GM19455 (cell line): Measurements from ENCODE around the gene THOC7.
A peak's percentile ranks its signal among the peaks of the same experiment; 100 is the strongest.

Source experiments
- ATAC-seq: cut with Tn5 transposase; IDR thresholded peaks from one replicate; pipeline ENCODE4 v1.9.1; 2021; ENCODE audit not compliant: unreplicated experiment

Gene THOC7

DNA sequence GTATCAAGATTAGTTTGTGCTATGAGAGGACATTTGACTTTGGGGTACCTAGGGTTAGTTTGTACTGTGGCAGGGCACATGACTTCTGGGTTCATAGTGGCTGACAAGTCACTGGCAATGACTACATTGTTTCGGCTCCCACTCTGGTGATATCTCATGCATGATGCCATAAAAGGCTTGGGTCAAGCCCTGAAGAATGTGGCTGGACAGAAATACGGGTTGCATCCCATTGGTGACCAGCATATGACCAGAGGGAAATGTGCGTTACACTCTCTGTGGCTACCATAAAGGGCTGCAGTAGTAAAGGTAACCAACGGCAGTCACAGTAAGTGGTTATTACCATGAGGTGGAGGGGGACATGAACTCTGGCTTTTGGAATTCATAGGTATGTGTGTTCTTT is 18.4 kb downstream of the THOC7 start:
- no peak for ATAC-seq

DNA sequence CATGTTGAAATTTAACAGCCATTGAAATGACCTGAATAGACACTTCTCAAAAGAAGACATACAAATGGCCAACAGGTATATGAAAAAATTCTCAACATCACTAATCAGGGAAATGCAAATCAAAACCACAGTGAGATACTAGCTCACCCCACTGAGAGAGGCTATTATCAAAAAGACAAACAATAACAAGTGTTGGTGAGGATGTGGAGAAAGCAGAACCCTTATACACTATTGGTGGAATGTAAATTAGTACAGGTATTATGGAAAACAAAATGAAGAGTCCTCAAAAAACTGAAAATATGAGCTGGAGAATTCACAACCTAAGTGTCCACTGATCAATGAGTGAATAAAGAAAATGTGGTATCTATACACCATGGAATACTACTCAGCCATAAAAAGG is 21.5 kb downstream of the THOC7 start:
- ATAC-seq, result no peak

DNA sequence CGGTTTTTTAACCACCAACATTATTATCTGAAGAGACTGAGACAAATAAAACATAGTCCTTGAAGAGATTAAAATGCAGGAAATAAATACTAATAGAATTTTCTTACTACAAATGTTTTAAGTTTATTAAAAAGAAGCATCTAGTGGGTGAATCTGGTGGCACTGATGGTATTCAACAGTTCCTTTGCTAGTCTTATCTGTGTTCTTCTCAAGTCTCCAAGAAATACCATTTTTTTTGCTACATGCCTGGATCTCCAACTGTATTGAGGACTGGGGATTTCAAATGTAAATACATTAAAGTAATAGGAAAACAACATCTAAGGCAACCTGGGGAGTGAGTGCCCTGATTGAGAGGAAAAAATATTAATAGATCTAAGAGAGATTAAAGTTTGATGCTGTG is 21.9 kb downstream of the THOC7 start:
- ATAC-seq, result no peak

DNA sequence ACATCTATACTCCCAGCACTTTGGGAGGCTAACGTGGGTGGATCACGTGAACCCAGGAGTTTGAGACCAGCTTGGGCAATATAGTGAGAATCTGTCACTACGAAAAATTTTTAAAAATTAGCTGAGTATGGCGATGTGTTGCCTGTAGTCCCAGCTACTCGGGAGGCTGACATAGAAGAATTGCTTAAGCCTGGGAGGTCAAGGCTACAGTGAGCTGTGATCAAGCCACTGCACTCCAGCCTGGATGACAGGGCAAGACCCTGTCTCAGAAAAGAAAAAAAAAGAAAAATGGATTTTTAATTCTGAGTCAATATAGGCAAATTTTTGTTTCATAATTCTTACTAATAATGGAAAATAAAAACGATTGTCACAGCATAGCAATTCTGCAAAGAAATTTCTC is 31.2 kb downstream of the THOC7 start:
- no peak for ATAC-seq

DNA sequence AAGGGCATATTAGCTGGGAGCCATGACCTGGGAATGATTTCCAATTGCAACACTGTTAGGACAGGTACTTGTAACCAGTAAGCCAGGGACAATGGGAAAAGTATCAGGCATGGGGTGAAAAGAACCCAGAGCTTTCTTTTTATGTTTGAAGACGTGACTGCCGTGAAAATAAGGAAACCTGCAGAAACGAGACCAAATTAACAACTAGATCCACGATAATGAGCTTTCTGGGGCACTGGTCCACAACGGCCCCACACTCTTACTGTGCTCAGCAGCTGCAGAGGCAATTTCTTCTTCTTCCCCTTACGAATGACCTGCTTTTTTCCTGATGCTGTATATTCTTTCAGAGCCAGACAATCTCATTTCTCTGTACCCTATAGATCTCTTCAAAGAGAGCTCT is 33.1 kb downstream of the THOC7 start:
- ATAC-seq, result no peak

DNA sequence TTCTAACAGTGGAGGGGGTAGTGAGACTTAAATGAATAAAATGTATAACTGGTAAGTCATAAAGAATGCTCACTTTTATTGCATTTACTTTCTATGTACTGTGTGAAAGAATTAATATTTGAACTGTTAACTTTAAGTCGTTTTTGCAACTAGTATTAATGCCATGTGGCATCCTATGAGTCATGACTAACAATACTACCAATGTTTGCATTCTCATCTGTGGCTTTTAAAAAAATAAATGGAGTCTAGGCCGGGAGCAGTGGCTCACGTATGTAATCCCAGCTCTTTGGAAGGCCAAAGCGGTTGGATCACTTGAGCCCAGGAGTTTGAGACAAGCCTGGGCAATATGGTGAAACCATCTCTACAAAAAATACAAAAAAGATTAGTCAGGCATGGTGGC is 39.3 kb downstream of the THOC7 start:
- ATAC-seq, result no peak

DNA sequence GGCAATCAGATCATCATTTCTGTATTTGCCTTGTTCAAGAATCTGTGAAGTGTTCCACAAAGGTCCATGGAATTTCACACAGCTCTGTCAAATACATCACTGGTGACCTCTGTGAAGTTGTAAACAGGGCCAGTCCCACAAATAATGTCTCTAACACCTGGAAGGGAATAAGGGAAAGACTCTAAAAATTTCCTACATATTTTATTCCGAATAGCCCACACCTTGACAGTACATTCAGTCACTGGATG is 44.5 kb downstream of the THOC7 start, which contains the start of gene C3orf49:
TSS of gene C3orf49 (plus strand) at position 149 of the 248 bp plus-strand sequence. CDS start 173 bp downstream, outside the sequence.
- ATAC-seq, result no peak

DNA sequence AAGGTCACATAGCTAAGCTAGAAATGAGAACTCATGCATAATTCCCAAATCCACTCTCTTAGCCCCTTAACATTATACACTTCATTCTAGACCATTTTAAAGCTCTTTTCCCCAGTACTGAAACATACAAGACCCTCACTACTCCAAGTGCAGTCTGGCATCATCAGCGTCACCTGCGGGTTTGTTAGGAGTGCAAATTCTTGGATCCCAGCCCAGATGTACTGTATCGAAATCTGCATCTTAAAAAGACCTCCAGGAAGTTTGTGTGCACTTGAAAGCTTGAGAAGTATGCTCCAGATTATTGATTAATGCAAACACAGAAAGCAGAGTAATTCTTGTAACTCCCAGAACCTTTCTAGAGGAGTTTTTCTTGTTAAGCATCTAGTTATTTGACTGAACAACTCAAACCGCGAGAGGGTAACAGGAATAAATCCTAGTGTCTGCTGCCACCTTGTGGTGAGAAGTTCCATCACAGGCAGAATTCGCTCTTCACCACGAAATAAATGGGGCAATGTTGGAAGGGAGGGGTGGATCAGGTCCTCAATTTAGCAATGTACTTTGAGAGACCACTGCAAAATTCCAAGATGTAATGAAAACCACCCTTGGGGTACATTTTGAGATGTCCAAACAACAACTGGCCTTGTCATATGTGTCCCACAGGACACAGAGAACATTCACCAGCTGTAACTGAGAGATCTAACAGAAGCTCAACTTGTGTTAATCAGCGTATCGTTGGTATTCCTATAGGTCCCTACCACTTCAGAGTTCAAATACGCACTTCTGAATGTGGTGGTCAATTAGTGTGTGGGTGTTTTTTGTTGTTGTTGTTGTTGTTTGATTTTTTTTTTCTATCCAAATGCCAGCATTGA is 45.1 kb downstream of the THOC7 start:
- ATAC-seq, result peak; percentile 73

DNA sequence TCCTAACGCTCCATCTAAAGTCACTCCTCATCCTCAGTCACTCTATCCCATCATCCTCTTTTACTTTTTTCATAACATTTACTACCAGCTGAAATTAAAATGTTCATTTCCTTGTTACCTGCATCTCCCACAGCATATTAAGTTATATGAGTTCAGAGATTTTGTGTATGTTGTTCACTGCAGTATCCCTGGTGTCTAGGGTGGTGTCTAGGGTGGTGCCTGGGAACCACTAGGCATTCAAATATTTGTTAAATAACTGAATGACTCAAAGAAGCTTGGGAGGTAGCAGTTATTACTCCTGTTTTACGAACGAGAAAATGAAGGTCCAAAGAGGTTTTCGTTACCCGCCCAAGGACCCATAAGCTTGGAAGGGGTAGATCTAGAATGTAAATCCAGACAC is 46.4 kb downstream of the THOC7 start:
- no peak for ATAC-seq

DNA sequence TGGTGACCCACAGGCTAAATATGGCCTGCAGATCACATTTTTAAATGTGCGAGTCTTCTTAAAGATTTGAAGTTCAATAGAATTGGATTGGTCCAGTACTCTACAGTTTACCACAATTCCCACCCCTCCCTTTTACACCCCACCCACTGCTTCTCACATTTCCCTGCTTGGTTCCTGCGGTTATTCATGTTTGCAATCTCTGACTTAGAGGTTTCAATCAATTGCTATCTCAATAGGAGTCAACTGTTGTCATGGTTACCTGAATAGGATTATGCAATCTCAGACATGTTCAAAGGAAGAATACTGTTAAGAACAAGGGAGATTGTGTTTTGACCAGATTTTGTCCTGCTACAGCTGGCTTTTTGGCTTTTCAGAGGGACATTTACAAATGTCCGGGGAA is 49.4 kb downstream of the THOC7 start:
- ATAC-seq, result no peak

DNA sequence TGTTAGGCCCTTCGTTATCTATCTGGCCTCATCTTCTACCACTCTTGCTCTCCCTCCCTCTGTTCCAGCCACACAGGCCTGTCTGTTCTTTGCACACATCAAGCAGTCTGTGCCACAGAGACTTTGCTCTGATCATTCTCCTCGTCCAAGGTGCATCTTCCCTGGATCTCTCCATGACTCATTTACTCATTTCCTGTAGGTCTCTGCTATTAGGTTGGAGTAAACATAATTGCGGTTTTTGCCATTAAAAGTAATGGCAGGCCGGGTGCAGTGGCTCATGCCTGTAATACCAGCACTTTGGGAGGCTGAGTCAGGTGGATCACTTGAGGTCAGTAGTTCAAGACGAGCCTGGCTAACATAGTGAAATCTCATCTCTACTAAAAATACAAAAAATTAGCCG is 54.0 kb downstream of the THOC7 start:
- ATAC-seq, result no peak

DNA sequence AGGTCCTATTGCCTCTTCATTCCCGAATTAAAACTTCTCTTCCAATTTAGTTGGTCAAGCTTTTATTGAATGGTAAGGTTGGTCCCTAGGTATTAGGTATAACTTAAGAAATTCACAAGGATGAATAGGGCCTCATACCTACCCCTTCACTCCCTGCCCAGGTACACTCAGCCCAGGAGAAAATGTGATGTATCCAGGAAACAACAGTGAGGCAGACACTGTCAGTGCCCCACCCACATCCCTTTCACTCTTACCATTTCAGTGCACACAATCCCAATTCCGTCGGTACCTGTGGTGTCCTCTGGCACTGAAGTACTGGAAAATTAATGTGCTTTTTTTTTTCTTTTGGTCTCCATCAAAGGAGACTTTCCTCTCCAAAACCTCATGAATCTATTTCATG is 55.0 kb downstream of the THOC7 start:
- ATAC-seq, result no peak

DNA sequence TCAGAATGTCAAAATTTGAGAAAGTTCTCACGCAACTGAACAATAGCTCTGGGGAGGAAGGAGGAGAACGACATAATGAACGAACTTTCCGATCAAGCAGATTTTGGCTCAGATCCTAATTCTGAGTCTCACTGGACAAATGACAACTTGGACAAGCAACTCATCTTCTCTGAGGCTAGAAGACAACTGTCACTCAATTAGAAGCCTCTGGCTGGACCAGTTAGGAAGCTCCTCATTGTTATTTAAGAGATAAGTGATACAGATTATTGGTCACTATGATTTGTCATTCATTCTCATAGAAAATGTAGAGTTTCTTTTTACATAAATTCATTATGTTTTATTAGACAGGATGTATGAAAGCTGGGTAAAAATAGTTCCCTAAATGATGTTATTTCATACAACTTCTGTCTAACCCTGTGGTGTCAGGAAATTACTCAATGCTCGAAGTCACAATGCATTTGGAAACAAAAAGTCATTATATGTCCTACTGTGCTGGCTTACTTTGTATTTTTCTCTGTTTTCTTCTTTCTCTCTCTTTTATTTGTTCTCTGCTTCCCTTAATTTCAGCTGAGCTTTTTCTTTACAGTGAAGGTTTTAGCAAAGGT is 55.5 kb downstream of the THOC7 start:
- no peak for ATAC-seq

DNA sequence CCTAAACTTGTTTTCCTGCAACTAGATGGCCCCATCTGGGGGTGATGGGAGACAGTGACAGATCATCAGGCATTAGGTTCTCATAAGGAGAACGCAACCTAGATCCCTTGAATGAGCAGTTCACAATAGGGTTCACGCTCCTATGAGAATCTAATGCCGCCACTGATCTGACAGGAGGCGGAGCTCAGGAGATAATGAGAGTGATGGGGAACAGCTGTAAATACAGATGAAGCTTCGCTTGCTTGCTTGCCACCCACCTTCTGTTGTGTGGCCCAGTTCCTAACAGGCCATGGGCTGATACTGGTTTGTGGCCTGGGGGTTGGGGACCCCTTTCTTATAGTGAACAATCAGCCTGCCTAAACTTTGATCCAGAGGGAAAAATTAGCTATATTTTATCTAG is 59.7 kb downstream of the THOC7 start:
- no peak for ATAC-seq

DNA sequence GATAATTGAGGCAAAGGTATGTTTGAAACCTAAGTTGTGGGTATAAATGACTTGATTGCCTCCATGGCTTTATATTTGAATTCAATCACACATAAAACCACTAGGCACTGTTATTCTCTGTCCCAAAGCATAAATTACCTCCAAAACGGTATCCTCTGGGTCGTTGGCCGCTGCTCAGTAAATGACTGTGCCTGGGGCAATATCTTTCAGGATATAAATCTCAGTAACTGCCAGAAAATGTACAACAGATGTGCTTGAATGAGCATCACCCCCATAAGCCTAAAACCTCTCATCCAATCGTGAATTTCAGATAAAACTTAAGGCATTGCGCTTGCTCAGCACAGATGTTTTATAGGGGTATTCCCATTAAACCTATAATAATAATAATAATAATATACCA is 63.5 kb downstream of the THOC7 start:
- ATAC-seq, result no peak

DNA sequence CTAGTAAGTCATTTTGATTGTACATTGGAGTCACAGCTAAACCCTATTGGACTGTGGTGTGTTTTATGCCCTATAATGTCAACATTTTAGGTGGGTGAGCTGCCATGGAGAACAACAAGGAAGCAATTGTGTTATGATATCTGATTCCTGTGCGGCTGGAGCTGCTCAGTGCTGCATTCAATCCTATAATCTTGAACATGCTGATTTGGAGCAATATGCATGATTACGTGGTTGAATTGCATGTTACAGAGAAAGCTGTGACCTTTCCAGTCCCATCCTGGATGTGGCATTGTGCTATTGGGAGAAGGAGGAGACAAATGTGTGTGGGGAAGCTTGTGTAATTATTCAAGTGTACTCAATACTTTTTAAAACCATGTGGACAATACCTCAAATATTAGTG is 64.7 kb downstream of the THOC7 start:
- ATAC-seq, result no peak

DNA sequence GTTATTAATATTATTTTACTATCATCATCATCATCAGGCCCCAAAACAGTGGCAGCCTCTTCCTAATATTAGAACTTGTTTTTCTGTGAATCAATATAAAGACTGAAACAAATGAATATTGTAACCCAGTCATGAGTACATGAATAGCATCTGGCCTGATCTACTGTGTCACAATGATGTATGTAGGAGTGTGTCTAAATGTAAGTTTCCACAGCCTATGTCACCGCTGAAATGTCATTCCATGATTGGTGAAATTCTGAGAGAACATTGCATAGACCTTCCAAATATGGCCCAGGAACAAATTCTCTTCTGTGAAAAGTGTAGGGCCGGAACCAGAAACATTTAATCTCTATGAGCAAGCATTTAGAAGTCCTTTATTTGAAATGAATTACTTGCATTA is 65.1 kb downstream of the THOC7 start:
- no peak for ATAC-seq

DNA sequence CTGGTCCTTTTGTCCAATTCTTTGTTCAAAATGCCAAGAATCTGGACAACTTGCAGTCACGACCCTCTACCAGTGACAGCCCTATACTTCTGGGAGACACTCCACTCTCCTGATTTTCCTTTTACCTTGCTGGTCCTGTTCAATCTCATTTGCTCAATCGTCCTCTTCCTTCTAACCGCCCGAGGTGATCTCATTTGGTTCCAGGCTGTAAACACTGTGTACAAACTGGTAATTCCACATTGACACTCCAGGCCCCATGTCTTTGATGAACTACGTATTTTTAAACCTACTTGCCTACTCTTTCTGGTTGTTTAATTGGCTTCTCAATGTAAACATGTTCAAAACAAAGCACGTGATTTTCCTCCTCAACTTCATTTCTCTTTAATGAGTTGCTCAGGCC is 68.2 kb downstream of the THOC7 start:
- no peak for ATAC-seq

DNA sequence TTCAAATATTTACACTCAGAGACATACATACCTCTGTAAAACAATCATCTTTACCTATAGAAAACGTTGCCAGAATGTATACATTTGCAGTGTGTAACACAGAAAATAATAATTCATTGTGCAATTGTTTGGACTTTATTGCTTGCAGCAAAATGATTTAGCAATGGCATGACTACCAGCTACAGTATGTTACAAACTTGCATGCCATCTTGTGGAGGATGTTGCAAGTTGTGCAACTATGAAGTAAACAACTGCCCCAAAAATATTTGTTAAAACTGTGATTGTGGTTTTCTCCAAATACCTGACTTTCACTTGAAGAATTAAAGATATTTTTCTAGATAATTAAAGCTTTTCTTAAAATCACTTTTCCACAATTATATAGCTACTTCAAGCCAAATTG is 71.6 kb downstream of the THOC7 start:
- no peak for ATAC-seq
